Epidermal melanocyte (primary cell): ENCODE measurements around the gene SORT1.
A peak's percentile ranks its signal among the peaks of the same experiment; 100 is the strongest.
"Not testable (repeated sequence)": the region's sequence is repeated elsewhere in the genome, so short reads cannot be mapped to it uniquely, and the experiment has no call there.

ENCODE experiments used
- DNase-seq: peaks from one replicate; pipeline ENCODE4 v3.0.0; 2011; ENCODE audit warnings: low spot score; ENCODE audit not compliant: insufficient read length

SORT1 gene

GRCh38 chr1:109341944-109342930, 55.5 kb downstream of the SORT1 start:
- no peak for DNase-seq

- DNase-seq: no peak
Measured at GRCh38 chr1:109338608-109339007, 59.1 kb downstream of the SORT1 start.

GRCh38 chr1:109338091-109338490, 59.6 kb downstream of the SORT1 start:
- DNase-seq: no peak

- DNase-seq: no peak
Measured at GRCh38 chr1:109335091-109335490, 62.6 kb downstream of the SORT1 start.

- DNase-seq: no peak
Measured at GRCh38 chr1:109331113-109331512, 66.6 kb downstream of the SORT1 start.

GRCh38 chr1:109327285-109327684, 70.4 kb downstream of the SORT1 start:
- DNase-seq: no peak

- DNase-seq: no peak
Measured at GRCh38 chr1:109322974-109323373, 74.7 kb downstream of the SORT1 start.

- DNase-seq: no peak
Measured at GRCh38 chr1:109319114-109319513, 78.6 kb downstream of the SORT1 start.

GRCh38 chr1:109316506-109316905, 81.2 kb downstream of the SORT1 start:
- DNase-seq: no peak

- no peak for DNase-seq
Measured at GRCh38 chr1:109315288-109315687, 82.4 kb downstream of the SORT1 start.

- DNase-seq: no peak
Measured at GRCh38 chr1:109314795-109315194, 82.9 kb downstream of the SORT1 start.

GRCh38 chr1:109312978-109313775, 84.5 kb downstream of the SORT1 start:
- DNase-seq: peak; percentile 40

GRCh38 chr1:109312246-109312645, 85.5 kb downstream of the SORT1 start:
- no peak for DNase-seq

GRCh38 chr1:109309347-109309746, 88.4 kb downstream of the SORT1 start:
- no peak for DNase-seq

- DNase-seq: no peak
Measured at GRCh38 chr1:109307274-109308021, 90.3 kb downstream of the SORT1 start.

- no peak for DNase-seq
Measured at GRCh38 chr1:109306832-109307273, 90.9 kb downstream of the SORT1 start, which contains the start of gene MYBPHL. MYBPHL (minus strand) TSS chr1:109307011; CDS start chr1:109306991, 20 bp downstream.

GRCh38 chr1:109305991-109306390, 91.7 kb downstream of the SORT1 start:
- not testable (repeated sequence) for DNase-seq

GRCh38 chr1:109304226-109304920, 93.3 kb downstream of the SORT1 start:
- no peak for DNase-seq

- no peak for DNase-seq
Measured at GRCh38 chr1:109301874-109302273, 95.8 kb downstream of the SORT1 start.

- no peak for DNase-seq
Measured at GRCh38 chr1:109300650-109301151, 97.0 kb downstream of the SORT1 start.
